ENCODE results near the gene TUBGCP2. TPM values are rescaled to one million over a fixed set of nuclear protein-coding genes. Genes with fewer than 3 reads are reported as not detected.

The TUBGCP2 gene
- total and polyA plus RNA-seq, 2 of the 13 experiments (the other 11 are each of a cell fraction or from before 2014, with no cell fraction given) = 21.3 to 34.5 TPM

- ChIA-PET CTCF (ENCODE audit: low intra/inter-chr PET ratio, low total read pairs) (no interaction called here), POLR2A (interaction anchor here (0.7 to 3.0 kb wide), 13 partner anchors 10 to 46 kb away, joined by 3 to 124 read pairs (median 7); partner anchors contain the start of genes CALY, ECHS1, FUOM and MTG1)
- H4K20me1 ChIP-seq (ENCODE audit: insufficient read depth, low read length) = 0 out of 2 replicates have a peak, but pooled peaks cover 2% of the 10 kb centered on the region
- no peaks in the 10 kb centered on the region for H3K36me3 ChIP-seq (replicated peaks in 1 of 2; ENCODE audit: control insufficient read depth in 1 of 2, insufficient read depth in 2 of 2, low read length in 2 of 2)
- DNase-seq (ENCODE audit: low spot score) = peak; percentile 75
- ATAC-seq = peak; percentile 66
- H3K4me1 ChIP-seq (ENCODE audit: insufficient read depth, low read length) = peaks cover 65% of the 10 kb centered on the region
- no peaks in the 10 kb centered on the region for H3K9me3 ChIP-seq (ENCODE audit: low read length)
- intact Hi-C loops (cut with micrococcal nuclease; ENCODE audit: unreplicated experiment) = no loop called here
- no TSS peak for BruUV-seq (replicated peaks)
- peak; percentile 89 for FAIRE-seq
- no peaks in the 10 kb centered on the region for H3K27me3 ChIP-seq (ENCODE audit: control insufficient read depth in 1 of 2, insufficient read depth in 2 of 2, low read length in 2 of 2)
- peak overlapping the region; percentile 70 for H3K9ac ChIP-seq (ENCODE audit: insufficient read depth, low read depth, low read length)
- H2AFZ ChIP-seq (ENCODE audit: low read length) = no peak overlapping the region
- in situ Hi-C loops (cut with HindIII; ENCODE audit: extremely low pct_ligation_motif_present, low pct_unique_long_range_greater_than_20kb) = no loop called here
- peak overlapping the region; percentile 96 for H3K4me2 ChIP-seq (ENCODE audit: low read depth, low read length)
- peak overlapping the region; percentile 51 to 74 (median 59) for H3K4me3 ChIP-seq (replicated peaks in 1 of 3; ENCODE audit: insufficient read depth in 1 of 3, low read depth in 2 of 3, low read length in 3 of 3)
- peak overlapping the region; percentile 80 for H3K27ac ChIP-seq (ENCODE audit: extremely low read length, insufficient read depth, low read length)
- no peaks in the 10 kb centered on the region for H3K79me2 ChIP-seq (ENCODE audit: insufficient read depth, low read length)
- 14% methylated on average over 2 of the region's 16 CpGs for WGBS (ENCODE audit: low lambda C conversion rate)
- TF ChIP-seq TARDBP (CRISPR knock-in tag; IDR thresholded peaks at IDR 0.05) (peak; percentile 29; the same call in 1 of the 2 replicates), MTA1 (CRISPR knock-in tag; IDR thresholded peaks at IDR 0.05; ENCODE audit: borderline replicate concordance) (peak; percentile 57; the same call in 1 of the 2 replicates), MEIS1 (CRISPR knock-in tag; IDR thresholded peaks at IDR 0.05; ENCODE audit: borderline replicate concordance) (no peak), MEIS2 (CRISPR knock-in tag; IDR thresholded peaks at IDR 0.05) (no peak), ZNF337 (CRISPR knock-in tag; IDR thresholded peaks at IDR 0.05; ENCODE audit: borderline replicate concordance, low read depth) (0 out of 2 replicates have a peak, but pooled peaks have one; percentile 40), FOXP1 (IDR thresholded peaks at IDR 0.05) (no peak), FOXP1 (CRISPR knock-in tag; IDR thresholded peaks at IDR 0.05) (no peak), FOXC1 (CRISPR knock-in tag; IDR thresholded peaks at IDR 0.05; ENCODE audit: borderline replicate concordance) (0 out of 2 replicates have a peak, but pooled peaks have one; percentile 52), ZNF496 (CRISPR knock-in tag; IDR thresholded peaks at IDR 0.05; ENCODE audit: insufficient replicate concordance) (no peak), MXI1 (IDR thresholded peaks at IDR 0.05; ENCODE audit: borderline replicate concordance, low read depth, low read length) (no peak; the same call in 2 of the 3 replicates), PAWR (CRISPR knock-in tag; IDR thresholded peaks at IDR 0.05; ENCODE audit: borderline replicate concordance) (no peak), NFIC (IDR thresholded peaks at IDR 0.05; ENCODE audit: low read length) (no peak), RXRB (CRISPR knock-in tag; IDR thresholded peaks at IDR 0.05; ENCODE audit: borderline replicate concordance) (peak; percentile 65), NBN (conservative IDR thresholded peaks at IDR 0.05) (no peak), DR1 (CRISPR knock-in tag; IDR thresholded peaks at IDR 0.05) (no peak), SRSF1 (optimal IDR thresholded peaks at IDR 0.05; ENCODE audit: low read depth, low read length) (no peak), RARA (CRISPR knock-in tag; IDR thresholded peaks at IDR 0.05) (peak; percentile 82), ATAD3A (CRISPR knock-in tag; IDR thresholded peaks at IDR 0.05) (no peak)
- TF ChIP-seq, protein P1, sequence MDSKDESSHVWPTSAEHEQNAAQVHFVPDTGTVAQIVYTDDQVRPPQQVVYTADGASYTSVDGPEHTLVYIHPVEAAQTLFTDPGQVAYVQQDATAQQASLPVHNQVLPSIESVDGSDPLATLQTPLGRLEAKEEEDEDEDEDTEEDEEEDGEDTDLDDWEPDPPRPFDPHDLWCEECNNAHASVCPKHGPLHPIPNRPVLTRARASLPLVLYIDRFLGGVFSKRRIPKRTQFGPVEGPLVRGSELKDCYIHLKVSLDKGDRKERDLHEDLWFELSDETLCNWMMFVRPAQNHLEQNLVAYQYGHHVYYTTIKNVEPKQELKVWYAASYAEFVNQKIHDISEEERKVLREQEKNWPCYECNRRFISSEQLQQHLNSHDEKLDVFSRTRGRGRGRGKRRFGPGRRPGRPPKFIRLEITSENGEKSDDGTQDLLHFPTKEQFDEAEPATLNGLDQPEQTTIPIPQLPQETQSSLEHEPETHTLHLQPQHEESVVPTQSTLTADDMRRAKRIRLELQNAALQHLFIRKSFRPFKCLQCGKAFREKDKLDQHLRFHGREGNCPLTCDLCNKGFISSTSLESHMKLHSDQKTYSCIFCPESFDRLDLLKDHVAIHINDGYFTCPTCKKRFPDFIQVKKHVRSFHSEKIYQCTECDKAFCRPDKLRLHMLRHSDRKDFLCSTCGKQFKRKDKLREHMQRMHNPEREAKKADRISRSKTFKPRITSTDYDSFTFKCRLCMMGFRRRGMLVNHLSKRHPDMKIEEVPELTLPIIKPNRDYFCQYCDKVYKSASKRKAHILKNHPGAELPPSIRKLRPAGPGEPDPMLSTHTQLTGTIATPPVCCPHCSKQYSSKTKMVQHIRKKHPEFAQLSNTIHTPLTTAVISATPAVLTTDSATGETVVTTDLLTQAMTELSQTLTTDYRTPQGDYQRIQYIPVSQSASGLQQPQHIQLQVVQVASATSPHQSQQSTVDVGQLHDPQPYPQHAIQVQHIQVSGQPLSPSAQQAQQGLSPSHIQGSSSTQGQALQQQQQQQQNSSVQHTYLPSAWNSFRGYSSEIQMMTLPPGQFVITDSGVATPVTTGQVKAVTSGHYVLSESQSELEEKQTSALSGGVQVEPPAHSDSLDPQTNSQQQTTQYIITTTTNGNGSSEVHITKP (CRISPR knock-in tag; IDR thresholded peaks at IDR 0.05; ENCODE audit: low read depth) = no peak
- TF ChIP-seq, protein P2, sequence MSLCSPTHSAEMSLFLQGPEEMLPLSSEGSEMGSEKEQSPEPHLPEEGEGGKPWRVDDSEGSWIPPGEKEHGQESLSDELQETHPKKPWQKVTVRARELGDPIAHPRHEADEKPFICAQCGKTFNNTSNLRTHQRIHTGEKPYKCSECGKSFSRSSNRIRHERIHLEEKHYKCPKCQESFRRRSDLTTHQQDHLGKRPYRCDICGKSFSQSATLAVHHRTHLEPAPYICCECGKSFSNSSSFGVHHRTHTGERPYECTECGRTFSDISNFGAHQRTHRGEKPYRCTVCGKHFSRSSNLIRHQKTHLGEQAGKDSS (CRISPR knock-in tag; IDR thresholded peaks at IDR 0.05; ENCODE audit: borderline replicate concordance, low read depth) = no peak
Measured at GRCh38 chr10:133347710-133348517, 39.2 kb upstream of the TUBGCP2 start.
